ENCODE results near the gene RSU1. TPM values are rescaled to one million over a fixed set of nuclear protein-coding genes. Genes with fewer than 3 reads are reported as not detected.

Gene RSU1
- total and polyA plus RNA-seq, 10 of the 15 experiments (the other 5 are each of a cell fraction or from before 2014, with no cell fraction given): 49.2 to 139 (median 81.3) TPM

GRCh38 chr10:16685551-16685950, 131.7 kb downstream of the RSU1 start:
- SMC1A ChIA-PET (ENCODE audit: uncharacterized antibody, unreplicated experiment): no interaction called here

DNA sequence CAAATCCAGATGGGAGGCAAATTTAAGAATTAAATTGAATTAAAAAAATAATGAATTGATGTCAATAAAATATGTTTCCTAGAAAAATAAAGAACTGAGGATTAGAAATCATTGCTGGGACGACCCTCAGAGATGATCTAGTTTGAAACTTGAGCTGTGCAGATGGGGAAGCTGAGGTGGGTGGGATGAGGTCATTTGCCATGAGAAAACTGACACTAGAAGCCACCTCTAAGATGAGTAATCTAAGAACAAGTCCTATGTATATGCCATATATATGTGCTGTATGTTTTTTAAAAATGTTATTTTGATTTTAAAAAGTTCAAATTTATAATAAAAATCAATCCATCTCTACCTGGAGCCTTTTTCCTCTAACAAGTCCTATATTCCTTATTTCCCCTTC, 135.7 kb downstream of the RSU1 start:
- in situ Hi-C loops (cut with MboI) (no loop called here), intact Hi-C loops (cut with micrococcal nuclease; ENCODE audit: unreplicated experiment) (no loop called here)
- ChIA-PET RAD21 (ENCODE audit: unreplicated experiment) (no interaction called here), SMC1A (ENCODE audit: uncharacterized antibody, unreplicated experiment) (no interaction called here), POLR2A (no interaction called here), CTCF (no interaction called here)
- no peaks in the 10 kb centered on the region for H3K9me3 ChIP-seq (replicated peaks; ENCODE audit: control insufficient read depth, insufficient read depth, low read length)
- no peak overlapping the region for H3K4me3 ChIP-seq
- H3K9ac ChIP-seq (ENCODE audit: control insufficient read depth, insufficient read depth, low read length): no peak overlapping the region
- no peaks in the 10 kb centered on the region for H3K36me3 ChIP-seq (ENCODE audit: control insufficient read depth in 2 of 2, insufficient read depth in 2 of 2, low read length in 1 of 2)
- no peak overlapping the region for H3K27ac ChIP-seq (ENCODE audit: control insufficient read depth, insufficient read depth)
- no peak overlapping the region for H3K4me2 ChIP-seq (ENCODE audit: control insufficient read depth, insufficient read depth)
- no peaks in the 10 kb centered on the region for H3K27me3 ChIP-seq (replicated peaks in 1 of 2; ENCODE audit: control insufficient read depth in 2 of 2, insufficient read depth in 2 of 2, low read length in 1 of 2)
- H3K4me1 ChIP-seq (ENCODE audit: control insufficient read depth, insufficient read depth, low read length): no peaks in the 10 kb centered on the region
- no peaks in the 10 kb centered on the region for H4K20me1 ChIP-seq (ENCODE audit: control insufficient read depth, insufficient read depth)
- ATAC-seq: no peak
- no TSS peak for BruUV-seq (replicated peaks)
- no peak for FAIRE-seq
- no peak overlapping the region for H2AFZ ChIP-seq (ENCODE audit: control insufficient read depth, low read depth, low read length)
- DNase-seq (ENCODE audit: low read depth, low spot score): no peak
- 0% methylated on average over 1 of the region's 1 CpG for WGBS (ENCODE audit: insufficient coverage, insufficient replicate concordance, low lambda C conversion rate, missing lambda C conversion rate)
- no peaks in the 10 kb centered on the region for H3K79me2 ChIP-seq (ENCODE audit: control insufficient read depth, insufficient read depth, low read length)
- TF ChIP-seq SREBF1 (IDR thresholded peaks at IDR 0.05; ENCODE audit: low read length): no peak
- no peak for TF ChIP-seq ATF2 (IDR thresholded peaks at IDR 0.05; ENCODE audit: low read length)
- no peak for TF ChIP-seq CHD1 (IDR thresholded peaks at IDR 0.05; ENCODE audit: low read depth, low read length)
- TF ChIP-seq SKIL (IDR thresholded peaks at IDR 0.05; ENCODE audit: low read depth, poor library complexity, severe bottlenecking): no peak
- no peak for TF ChIP-seq E2F4 (IDR thresholded peaks at IDR 0.05; ENCODE audit: low read depth, low read length)
- no peak for TF ChIP-seq FOS (IDR thresholded peaks at IDR 0.05; ENCODE audit: borderline replicate concordance, extremely low read depth, insufficient read length)
- no peak for TF ChIP-seq SUPT20H (IDR thresholded peaks at IDR 0.05; ENCODE audit: borderline replicate concordance, control insufficient read depth, low read depth, low read length)
- no peak for TF ChIP-seq FOXK2 (IDR thresholded peaks at IDR 0.05)

More at GRCh38 chr10:16685551-16685950, 131.7 kb downstream of the RSU1 start:
- ATAC-seq: no peak
- no peak for FAIRE-seq
- H3K9ac ChIP-seq (ENCODE audit: control insufficient read depth, insufficient read depth, low read length): no peak overlapping the region
- ChIA-PET CTCF (no interaction called here), RAD21 (ENCODE audit: unreplicated experiment) (no interaction called here), POLR2A (no interaction called here)
- H2AFZ ChIP-seq (ENCODE audit: control insufficient read depth, low read depth, low read length): no peak overlapping the region
- H3K36me3 ChIP-seq (ENCODE audit: control insufficient read depth in 2 of 2, insufficient read depth in 2 of 2, low read length in 1 of 2): no peaks in the 10 kb centered on the region; a peak in 1 of 4 replicates
- no peaks in the 10 kb centered on the region for H4K20me1 ChIP-seq (ENCODE audit: control insufficient read depth, insufficient read depth)
- intact Hi-C loops (cut with micrococcal nuclease; ENCODE audit: unreplicated experiment) (no loop called here), in situ Hi-C loops (cut with MboI) (no loop called here)
- no peaks in the 10 kb centered on the region for H3K9me3 ChIP-seq (replicated peaks; ENCODE audit: control insufficient read depth, insufficient read depth, low read length)
- no peak overlapping the region for H3K4me2 ChIP-seq (ENCODE audit: control insufficient read depth, insufficient read depth)
- DNase-seq (ENCODE audit: low read depth, low spot score): no peak
- no peaks in the 10 kb centered on the region for H3K79me2 ChIP-seq (ENCODE audit: control insufficient read depth, insufficient read depth, low read length)
- WGBS (ENCODE audit: insufficient coverage, insufficient replicate concordance, low lambda C conversion rate, missing lambda C conversion rate): 96% methylated on average over 6 of the region's 6 CpGs
- BruUV-seq (replicated peaks): no TSS peak
- no peak overlapping the region for H3K4me3 ChIP-seq
- H3K4me1 ChIP-seq (ENCODE audit: control insufficient read depth, insufficient read depth, low read length): no peaks in the 10 kb centered on the region
- TF ChIP-seq CREB1 (IDR thresholded peaks at IDR 0.05; ENCODE audit: low read depth) (no peak), NFXL1 (IDR thresholded peaks at IDR 0.05; ENCODE audit: borderline replicate concordance) (no peak), ZNF207 (IDR thresholded peaks at IDR 0.05; ENCODE audit: borderline replicate concordance) (no peak), CHD1 (IDR thresholded peaks at IDR 0.05; ENCODE audit: low read depth, low read length) (no peak), MEF2B (IDR thresholded peaks at IDR 0.05; ENCODE audit: partially characterized antibody, poor library complexity, severe bottlenecking) (no peak), IKZF1 (conservative IDR thresholded peaks at IDR 0.05) (no peak), MTA3 (IDR thresholded peaks at IDR 0.05; ENCODE audit: borderline replicate concordance, low read length) (no peak), ETV6 (conservative IDR thresholded peaks at IDR 0.05 in 1 of 2, IDR thresholded peaks at IDR 0.05 in 1 of 2; ENCODE audit: borderline replicate concordance in 1 of 2, low read depth in 1 of 2) (no peak), POLR2A (IDR thresholded peaks at IDR 0.05; ENCODE audit: low read depth, low read length) (no peak), NRF1 (conservative IDR thresholded peaks at IDR 0.05; ENCODE audit: low read depth, low read length) (no peak)
- H3K27me3 ChIP-seq (replicated peaks in 1 of 2; ENCODE audit: control insufficient read depth in 2 of 2, insufficient read depth in 2 of 2, low read length in 1 of 2): no peaks in the 10 kb centered on the region
- H3K27ac ChIP-seq (ENCODE audit: control insufficient read depth, insufficient read depth): no peak overlapping the region
